Measurements from ENCODE around the gene MTERF4. TPM values are rescaled to one million over a fixed set of nuclear protein-coding genes. Genes with fewer than 3 reads are reported as not detected.
A peak's percentile ranks its signal among the peaks of the same experiment; 100 is the strongest.
"Not testable (repeated sequence)": the region's sequence is repeated elsewhere in the genome, so short reads cannot be mapped to it uniquely, and the experiment has no call there.

MTERF4 gene
- polyA plus RNA-seq, 4 donors: 25.3 to 55.1 (median 30.1) TPM

DNA sequence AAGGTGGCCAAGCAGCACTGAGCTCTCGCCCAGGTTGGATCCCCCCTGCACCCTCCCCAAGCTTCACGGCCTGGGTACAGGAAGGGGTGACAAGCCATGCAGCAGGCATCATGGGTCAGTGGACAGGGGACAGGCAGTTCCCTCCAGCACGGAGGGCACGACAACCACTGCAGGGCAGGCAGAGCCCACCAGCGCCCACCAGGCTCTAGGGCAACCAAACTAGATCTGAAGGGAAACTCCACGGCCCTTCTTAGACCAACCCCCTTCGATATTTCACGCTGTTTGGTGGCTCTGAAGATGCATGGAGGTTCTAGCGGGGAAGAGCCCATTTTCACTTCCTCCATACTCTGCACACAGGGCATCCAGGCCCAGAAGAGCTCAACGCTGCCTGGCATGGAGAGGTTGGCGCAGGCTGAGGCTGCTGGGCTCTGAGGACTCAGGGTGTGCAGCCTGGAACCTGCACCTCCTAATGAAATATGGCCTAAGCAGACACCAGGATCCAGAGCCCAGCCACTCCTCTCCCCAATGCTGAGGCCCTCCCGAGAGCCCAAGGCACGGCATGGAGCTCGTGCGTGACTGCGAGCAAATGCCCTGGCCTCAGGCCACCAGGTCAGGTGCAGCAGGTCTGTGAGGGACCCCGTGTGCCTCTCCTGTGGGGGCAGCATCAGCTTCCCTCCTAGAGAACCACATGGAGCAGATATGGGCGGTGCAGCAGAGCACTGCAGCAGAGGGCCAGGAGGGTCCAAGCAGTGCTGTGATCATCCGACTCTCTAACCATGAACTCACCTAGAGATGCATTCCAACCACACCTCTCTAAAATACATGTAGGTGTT, 8.7 kb upstream of the MTERF4 start:
- Histone ChIP-seq H3K9me3 (ENCODE audit: control insufficient read depth in 2 of 2, insufficient read depth in 1 of 2, low read depth in 1 of 2, low read length in 1 of 2) (no peaks in the 10 kb centered on the region), H3K36me3 (ENCODE audit: control insufficient read depth in 3 of 3, insufficient read depth in 2 of 3, low read depth in 1 of 3, low read length in 3 of 3) (peaks cover 0 to 44% (median 0%) of the 10 kb centered on the region in 3 donors), H3K27me3 (ENCODE audit: control insufficient read depth in 3 of 3, insufficient read depth in 3 of 3, low read length in 3 of 3) (no peaks in the 10 kb centered on the region), H3K27ac (ENCODE audit: low read depth in 1 of 3, low read length in 2 of 3) (peak overlapping the region in 1 of 3 donors; percentile 36), H3K4me3 (ENCODE audit: low read depth in 1 of 3, low read length in 3 of 3) (no peak overlapping the region), H3K4me1 (ENCODE audit: control insufficient read depth in 3 of 3, insufficient read depth in 2 of 3, low read depth in 1 of 3, low read length in 2 of 3) (no peaks in the 10 kb centered on the region)
- WGBS, 3 donors: 84 to 85% (median 85%) methylated on average over 19 of the region's 19 CpGs
- DNase-seq (no peak), FAIRE-seq (no peak)

DNA sequence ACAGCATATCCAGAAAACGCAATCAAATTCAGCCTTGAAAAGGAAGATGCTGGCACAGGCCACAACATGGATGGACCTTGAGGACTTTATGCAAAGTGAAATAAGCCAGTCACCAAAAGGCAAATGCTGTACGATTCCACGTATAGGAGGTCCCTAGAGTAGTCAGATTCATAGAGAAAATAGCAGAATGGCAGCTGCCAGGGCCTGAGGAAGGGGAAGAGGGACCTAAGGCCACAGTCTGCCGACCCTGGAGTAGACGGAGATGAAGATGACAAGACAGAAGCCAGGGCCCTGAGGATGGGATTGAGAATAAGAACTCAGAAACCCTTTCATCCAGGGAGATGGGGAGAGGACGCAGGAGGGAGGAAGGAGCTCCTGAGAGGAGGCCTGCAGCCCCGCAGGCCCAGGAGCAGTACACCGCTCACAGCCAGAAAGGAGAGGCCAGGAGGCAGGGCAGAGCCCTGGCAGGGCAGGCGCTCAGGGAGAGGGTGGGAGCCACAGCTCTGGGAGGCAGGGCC, 8.1 kb upstream of the MTERF4 start:
- FAIRE-seq: no peak
- Histone ChIP-seq H3K36me3 (ENCODE audit: control insufficient read depth in 3 of 3, insufficient read depth in 2 of 3, low read depth in 1 of 3, low read length in 3 of 3) (peaks cover 0 to 40% (median 0%) of the 10 kb centered on the region in 3 donors), H3K9me3 (ENCODE audit: control insufficient read depth in 2 of 2, insufficient read depth in 1 of 2, low read depth in 1 of 2, low read length in 1 of 2) (no peaks in the 10 kb centered on the region), H3K4me3 (ENCODE audit: low read depth in 1 of 3, low read length in 3 of 3) (no peak overlapping the region), H3K27ac (ENCODE audit: low read depth in 1 of 3, low read length in 2 of 3) (peak overlapping the region in 1 of 3 donors; percentile 36), H3K4me1 (ENCODE audit: control insufficient read depth in 3 of 3, insufficient read depth in 2 of 3, low read depth in 1 of 3, low read length in 2 of 3) (no peaks in the 10 kb centered on the region), H3K27me3 (ENCODE audit: control insufficient read depth in 3 of 3, insufficient read depth in 3 of 3, low read length in 3 of 3) (no peaks in the 10 kb centered on the region)
- WGBS, 3 donors: 88 to 94% (median 90%) methylated on average over 9 of the region's 9 CpGs
- no peak for DNase-seq

DNA sequence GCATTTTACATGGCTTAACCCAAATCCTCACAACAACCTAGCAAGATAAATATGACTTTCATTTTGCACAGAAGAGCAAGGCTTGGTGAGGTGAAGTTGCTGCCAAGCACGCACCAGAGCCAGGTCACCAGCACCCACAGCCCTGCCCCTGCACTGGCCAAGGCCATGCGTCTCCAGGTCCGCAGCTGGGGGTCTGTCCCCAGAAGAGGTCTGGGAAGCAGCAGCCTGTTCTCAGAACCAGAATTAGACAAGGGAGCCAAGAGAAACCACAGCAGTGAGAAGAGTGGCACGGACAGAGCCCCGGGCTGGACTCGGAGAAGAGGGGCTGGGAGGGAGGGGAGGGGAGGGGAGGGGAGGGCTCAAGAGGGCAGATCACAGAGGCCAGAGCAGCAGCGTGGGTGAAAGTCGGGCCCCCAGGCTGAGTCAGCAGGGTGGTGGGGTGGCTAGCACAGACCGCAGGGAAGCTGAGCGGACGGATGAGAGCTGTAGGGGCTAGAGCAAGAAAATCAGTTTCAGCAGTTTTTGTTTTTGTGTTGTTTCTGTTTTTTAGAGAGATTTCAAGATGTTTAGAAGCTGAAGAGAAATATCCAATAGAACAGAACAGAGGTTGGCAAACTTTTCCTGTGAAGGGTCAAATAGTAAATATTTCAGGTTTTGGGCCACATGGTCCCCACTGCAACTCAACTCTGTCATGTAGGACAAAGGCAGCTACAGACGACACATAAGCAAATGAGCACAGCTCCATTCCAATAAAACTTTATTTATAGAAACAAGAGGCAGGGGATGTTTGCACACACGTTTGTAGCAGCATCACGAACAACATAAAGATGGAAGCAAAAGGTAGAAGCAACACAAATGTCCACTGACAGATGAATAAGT, 7.4 kb upstream of the MTERF4 start:
- no peaks in the 10 kb centered on the region for H3K9me3 ChIP-seq (ENCODE audit: control insufficient read depth in 2 of 2, insufficient read depth in 1 of 2, low read depth in 1 of 2, low read length in 1 of 2)
- WGBS, 3 donors: 79 to 88% (median 85%) methylated on average over 14 of the region's 14 CpGs
- no peak for DNase-seq
- FAIRE-seq: no peak
- peak overlapping the region in 2 of 3 donors; percentile 25 to 70 for H3K27ac ChIP-seq (ENCODE audit: low read depth in 1 of 3, low read length in 2 of 3)
- no peaks in the 10 kb centered on the region for H3K27me3 ChIP-seq (ENCODE audit: control insufficient read depth in 3 of 3, insufficient read depth in 3 of 3, low read length in 3 of 3)
- no peak overlapping the region for H3K4me3 ChIP-seq (ENCODE audit: low read depth in 1 of 3, low read length in 3 of 3)
- H3K4me1 ChIP-seq (ENCODE audit: control insufficient read depth in 3 of 3, insufficient read depth in 2 of 3, low read depth in 1 of 3, low read length in 2 of 3): no peaks in the 10 kb centered on the region
- peaks cover 0 to 35% (median 0%) of the 10 kb centered on the region in 3 donors for H3K36me3 ChIP-seq (ENCODE audit: control insufficient read depth in 3 of 3, insufficient read depth in 2 of 3, low read depth in 1 of 3, low read length in 3 of 3)

DNA sequence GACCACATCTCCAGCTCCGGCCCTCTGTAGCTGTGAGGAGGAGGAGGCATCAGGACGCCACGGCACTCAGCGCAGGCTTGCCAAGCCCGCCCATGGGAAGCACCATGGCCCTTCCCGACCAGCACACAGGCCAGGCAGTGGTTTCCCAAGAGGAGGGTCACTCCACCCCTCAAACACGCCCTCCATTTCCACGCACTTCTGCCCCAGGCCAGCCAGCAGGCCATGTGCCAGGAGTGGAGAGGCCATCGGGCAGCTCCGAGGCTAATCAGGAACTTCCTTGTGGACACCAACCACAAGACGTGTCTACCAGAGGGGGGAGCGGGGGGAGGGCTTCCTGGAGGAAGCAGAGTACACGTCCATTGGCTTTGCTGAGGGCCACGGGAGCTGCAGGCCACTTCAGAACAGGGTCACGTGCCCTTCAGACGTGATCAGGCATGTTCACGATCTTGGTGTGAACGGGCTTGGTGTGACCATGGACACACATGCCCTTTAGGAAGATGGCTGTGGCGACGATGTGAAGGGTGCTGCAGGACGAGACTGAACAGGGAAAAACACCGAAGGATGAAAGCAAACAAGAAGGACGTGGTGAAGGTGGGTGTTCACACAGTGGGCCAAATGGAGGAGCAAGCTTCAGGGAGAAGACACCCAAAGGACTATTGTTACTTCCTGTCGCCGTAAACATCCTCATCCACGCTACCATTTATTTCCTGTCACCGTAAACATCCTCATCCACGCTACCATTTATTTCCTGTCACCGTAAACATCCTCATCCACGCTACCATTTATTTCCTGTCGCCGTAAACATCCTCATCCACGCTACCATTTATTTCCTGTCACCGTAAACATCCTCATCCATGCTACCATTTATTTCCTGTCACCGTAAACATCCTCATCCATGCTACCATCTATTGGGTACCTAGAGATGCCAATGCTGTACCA, 6.5 kb upstream of the MTERF4 start:
- 70 to 84% (median 71%) methylated on average over 30 to 35 of the region's 35 CpGs for WGBS, 3 donors
- H3K36me3 ChIP-seq (ENCODE audit: control insufficient read depth in 3 of 3, insufficient read depth in 2 of 3, low read depth in 1 of 3, low read length in 3 of 3): peaks cover 0 to 33% (median 0%) of the 10 kb centered on the region in 3 donors
- peak; percentile 33 for FAIRE-seq
- H3K4me3 ChIP-seq (ENCODE audit: low read depth in 1 of 3, low read length in 3 of 3): no peak overlapping the region
- peak overlapping the region in 2 of 3 donors; percentile 52 to 92 for H3K27ac ChIP-seq (ENCODE audit: low read depth in 1 of 3, low read length in 2 of 3)
- no peaks in the 10 kb centered on the region for H3K9me3 ChIP-seq (ENCODE audit: control insufficient read depth in 2 of 2, insufficient read depth in 1 of 2, low read depth in 1 of 2, low read length in 1 of 2)
- H3K4me1 ChIP-seq (ENCODE audit: control insufficient read depth in 3 of 3, insufficient read depth in 2 of 3, low read depth in 1 of 3, low read length in 2 of 3): peaks cover 0 to 2% (median 0%) of the 10 kb centered on the region in 3 donors
- no peak for DNase-seq
- no peaks in the 10 kb centered on the region for H3K27me3 ChIP-seq (ENCODE audit: control insufficient read depth in 3 of 3, insufficient read depth in 3 of 3, low read length in 3 of 3)

DNA sequence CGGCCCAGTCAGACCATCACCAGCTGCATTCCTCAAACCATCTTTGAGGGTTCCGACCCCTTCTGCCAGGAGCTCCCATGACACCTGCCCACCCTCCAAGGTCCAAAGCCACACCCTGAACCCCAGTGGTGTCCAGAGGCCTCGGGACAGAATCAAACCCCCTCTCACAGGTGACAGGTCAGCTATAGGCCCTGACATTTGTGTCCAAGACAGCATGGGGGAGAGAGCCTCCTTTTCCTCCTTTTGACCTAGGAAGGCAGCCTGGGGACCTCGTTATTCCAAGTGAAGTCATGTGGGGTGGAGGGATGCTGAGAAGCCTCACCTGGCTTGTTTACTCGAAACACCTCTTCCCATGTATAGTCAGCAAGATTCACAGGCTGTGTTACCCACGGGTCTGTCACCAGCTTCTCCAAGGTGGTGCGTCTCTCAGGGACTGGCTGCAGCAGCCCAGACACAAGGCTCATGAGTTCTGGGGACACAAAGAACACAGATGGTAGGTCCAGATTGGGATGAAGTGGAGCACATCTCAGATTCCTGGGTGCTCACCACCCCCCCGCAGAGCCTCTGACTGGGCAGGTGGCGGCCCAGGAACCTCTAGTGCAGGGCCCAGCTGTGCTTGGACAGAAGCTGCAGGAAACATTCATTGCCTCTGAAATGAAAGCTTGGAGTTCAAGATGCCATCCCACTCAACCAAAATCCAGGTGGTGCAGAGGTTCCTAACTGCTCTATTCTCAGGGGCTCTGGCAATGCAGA, 5.1 kb upstream of the MTERF4 start:
- no peak overlapping the region for H3K27ac ChIP-seq (ENCODE audit: low read depth in 1 of 3, low read length in 2 of 3)
- no peak for FAIRE-seq
- peaks cover 0 to 8% (median 0%) of the 10 kb centered on the region in 3 donors for H3K4me1 ChIP-seq (ENCODE audit: control insufficient read depth in 3 of 3, insufficient read depth in 2 of 3, low read depth in 1 of 3, low read length in 2 of 3)
- no peaks in the 10 kb centered on the region for H3K9me3 ChIP-seq (ENCODE audit: control insufficient read depth in 2 of 2, insufficient read depth in 1 of 2, low read depth in 1 of 2, low read length in 1 of 2)
- no peak overlapping the region for H3K4me3 ChIP-seq (ENCODE audit: low read depth in 1 of 3, low read length in 3 of 3)
- no peaks in the 10 kb centered on the region for H3K27me3 ChIP-seq (ENCODE audit: control insufficient read depth in 3 of 3, insufficient read depth in 3 of 3, low read length in 3 of 3)
- H3K36me3 ChIP-seq (ENCODE audit: control insufficient read depth in 3 of 3, insufficient read depth in 2 of 3, low read depth in 1 of 3, low read length in 3 of 3): peaks cover 0 to 28% (median 0%) of the 10 kb centered on the region in 3 donors
- 88 to 92% (median 92%) methylated on average over 9 of the region's 9 CpGs for whole genome bisulfite sequencing, 3 donors
- no peak for DNase-seq

DNA sequence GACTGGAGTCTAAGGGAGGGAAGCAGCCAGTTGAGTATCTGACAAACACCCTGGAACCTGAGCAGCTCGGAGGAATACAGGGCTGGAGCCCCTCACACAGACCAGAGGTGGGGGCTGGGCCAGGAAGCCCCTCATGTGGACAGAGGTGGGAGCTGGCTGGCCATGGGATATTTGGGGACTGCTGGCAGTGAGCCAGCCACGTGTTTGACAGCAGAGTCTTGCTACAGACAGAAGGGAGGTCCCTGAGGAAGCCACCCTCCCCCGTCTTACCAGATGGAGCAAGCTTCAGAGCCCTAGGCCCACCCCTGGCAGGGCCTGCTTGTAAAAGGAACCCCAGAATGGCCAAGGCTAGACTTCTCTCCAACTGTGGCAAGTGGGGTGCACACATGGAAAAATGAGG, 3.6 kb upstream of the MTERF4 start:
- H3K36me3 ChIP-seq (ENCODE audit: control insufficient read depth in 3 of 3, insufficient read depth in 2 of 3, low read depth in 1 of 3, low read length in 3 of 3): peaks cover 0 to 21% (median 0%) of the 10 kb centered on the region in 3 donors
- no peak overlapping the region for H3K4me3 ChIP-seq (ENCODE audit: low read depth in 1 of 3, low read length in 3 of 3)
- no peaks in the 10 kb centered on the region for H3K9me3 ChIP-seq (ENCODE audit: control insufficient read depth in 2 of 2, insufficient read depth in 1 of 2, low read depth in 1 of 2, low read length in 1 of 2)
- 61 to 77% (median 71%) methylated on average over 3 of the region's 3 CpGs for WGBS, 3 donors
- no peak for DNase-seq
- peaks cover 0 to 13% (median 0%) of the 10 kb centered on the region in 3 donors for H3K4me1 ChIP-seq (ENCODE audit: control insufficient read depth in 3 of 3, insufficient read depth in 2 of 3, low read depth in 1 of 3, low read length in 2 of 3)
- no peaks in the 10 kb centered on the region for H3K27me3 ChIP-seq (ENCODE audit: control insufficient read depth in 3 of 3, insufficient read depth in 3 of 3, low read length in 3 of 3)
- FAIRE-seq: no peak
- no peak overlapping the region for H3K27ac ChIP-seq (ENCODE audit: low read depth in 1 of 3, low read length in 2 of 3)

DNA sequence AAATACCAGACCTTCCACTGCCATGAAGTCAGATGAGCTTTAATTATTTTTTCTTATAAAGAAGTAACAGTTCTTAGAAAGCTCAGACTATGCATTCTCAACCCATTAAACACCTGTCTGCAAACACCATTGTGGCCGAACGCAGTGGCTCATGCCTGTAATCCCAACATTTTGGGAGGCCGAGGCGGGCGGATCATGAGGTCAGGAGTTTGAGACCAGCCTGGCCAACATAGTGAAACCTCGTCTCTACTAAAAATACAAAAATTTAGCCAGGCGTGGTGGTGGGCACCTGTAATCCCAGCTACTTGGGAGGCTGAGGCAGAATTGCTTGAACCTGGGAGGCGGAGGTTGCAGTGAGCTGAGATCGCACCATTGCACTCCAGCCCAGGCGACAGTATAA, 2.5 kb upstream of the MTERF4 start:
- not testable (repeated sequence) for H3K27ac ChIP-seq (ENCODE audit: low read depth in 1 of 3, low read length in 2 of 3); DNase-seq; H3K27me3 ChIP-seq (ENCODE audit: control insufficient read depth in 3 of 3, insufficient read depth in 3 of 3, low read length in 3 of 3); FAIRE-seq; H3K4me3 ChIP-seq (ENCODE audit: low read depth in 1 of 3, low read length in 3 of 3); H3K9me3 ChIP-seq (ENCODE audit: control insufficient read depth in 2 of 2, insufficient read depth in 1 of 2, low read depth in 1 of 2, low read length in 1 of 2)
- peaks cover 0 to 22% (median 0%) of the 10 kb centered on the region in 3 donors for H3K36me3 ChIP-seq (ENCODE audit: control insufficient read depth in 3 of 3, insufficient read depth in 2 of 3, low read depth in 1 of 3, low read length in 3 of 3)
- 94 to 96% (median 95%) methylated on average over 10 of the region's 10 CpGs for WGBS, 3 donors
- peaks cover 0 to 14% (median 0%) of the 10 kb centered on the region in 3 donors for H3K4me1 ChIP-seq (ENCODE audit: control insufficient read depth in 3 of 3, insufficient read depth in 2 of 3, low read depth in 1 of 3, low read length in 2 of 3)

Measured in small intestine (tissue), 7 donors.